Jurkat, Clone E6-1 (cell line): Measurements from ENCODE around the gene ADORA1.

ENCODE experiments used
- DNase-seq: peaks from one replicate; pipeline ENCODE4 v3.0.0-alpha.2; 2011; ENCODE audit warnings: low read depth, low spot score
- H3K4me3 ChIP-seq: 2 replicates; pipeline ENCODE4 v1.5.1; 2011; ENCODE audit warnings: mild to moderate bottlenecking, low read length, control low read depth, moderate library complexity

ADORA1 gene

DNA sequence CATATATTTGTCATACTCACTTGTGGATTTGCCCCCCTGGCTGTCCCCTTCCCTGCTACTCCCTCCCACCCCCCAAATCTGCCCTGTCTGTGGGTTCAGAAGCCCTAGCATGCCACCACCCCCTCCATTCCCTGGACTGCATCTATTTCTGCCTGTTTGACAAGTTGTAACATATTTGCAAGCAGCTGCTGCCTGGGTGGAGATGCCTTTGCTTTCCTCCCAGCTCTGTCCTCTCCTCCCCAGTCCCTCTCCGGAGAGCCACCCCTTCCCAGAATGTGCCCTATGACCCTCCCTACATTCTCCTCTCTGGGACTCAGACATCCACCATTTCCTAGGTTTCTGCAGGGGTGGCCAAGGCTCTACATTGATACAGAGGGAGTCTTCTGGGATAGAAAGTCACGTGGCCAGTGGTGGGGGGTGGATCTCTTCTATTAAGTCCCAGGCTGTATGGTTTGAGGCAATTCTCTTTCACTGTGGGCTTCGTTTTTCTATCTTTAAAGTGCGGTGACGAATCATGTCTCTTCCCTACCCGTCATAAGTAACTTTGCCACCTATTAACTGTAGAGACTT is 35.7 kb upstream of the ADORA1 start:
- no peak for DNase-seq
- H3K4me3 ChIP-seq: no peak overlapping the region

DNA sequence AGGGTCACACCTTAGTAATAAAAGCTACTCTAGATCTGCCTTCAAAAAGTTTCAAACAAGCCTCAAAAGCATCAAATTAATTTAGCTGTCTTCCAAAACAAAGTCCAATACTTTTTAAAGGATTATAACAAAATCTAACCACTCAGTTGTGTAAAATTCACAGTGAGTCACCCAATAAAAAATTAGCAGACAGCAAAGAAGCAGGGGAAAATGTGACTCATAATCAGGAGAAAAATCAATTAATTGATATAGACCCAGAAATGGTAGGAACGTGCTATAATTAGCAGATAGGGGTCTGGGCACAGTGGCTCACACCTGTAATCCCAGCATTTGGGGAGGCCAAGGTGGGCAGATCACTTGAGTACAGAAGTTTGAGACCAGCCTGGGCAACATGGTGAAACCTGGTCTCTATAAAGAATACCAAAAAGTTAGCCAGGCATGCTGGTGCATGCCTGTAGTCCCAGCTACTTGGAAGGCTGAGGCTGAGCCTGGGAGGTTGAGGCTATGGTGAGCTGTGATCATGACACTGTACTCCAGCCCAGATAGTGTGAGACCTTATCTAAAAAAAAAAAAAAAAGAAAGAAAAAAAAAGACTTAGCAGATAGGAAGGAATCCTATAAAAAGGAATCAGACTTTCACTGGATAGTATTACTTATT is 33.6 kb upstream of the ADORA1 start:
- H3K4me3 ChIP-seq: no peak overlapping the region
- DNase-seq: no peak

DNA sequence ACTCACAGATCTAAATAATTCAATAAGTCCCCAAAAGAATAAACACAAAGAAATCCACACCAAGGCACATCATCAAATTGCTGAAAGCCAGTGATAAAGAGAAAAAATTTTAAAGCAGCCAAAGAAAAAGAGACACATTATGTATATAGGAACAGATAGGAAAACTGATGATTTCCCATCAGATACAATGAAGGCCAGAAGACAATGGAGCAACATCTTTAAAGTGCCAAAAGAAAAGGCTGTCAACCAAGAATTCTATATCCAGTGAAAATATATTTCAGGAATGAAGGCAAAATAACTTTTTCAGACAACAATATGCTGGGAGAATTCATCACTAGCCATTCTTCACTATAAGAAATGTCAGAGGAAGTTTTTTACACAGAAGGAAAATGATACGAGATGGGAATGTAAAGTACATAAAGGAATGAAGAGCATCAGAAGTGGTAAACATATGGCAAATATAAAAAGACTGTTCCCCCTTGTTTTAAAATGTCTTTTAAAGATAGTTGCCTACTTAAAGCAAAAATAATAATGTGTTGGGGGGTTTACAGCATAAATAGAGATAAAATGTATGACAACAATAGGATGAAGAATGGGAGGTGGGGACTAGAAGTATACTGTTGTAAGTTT is 32.4 kb upstream of the ADORA1 start:
- no peak overlapping the region for H3K4me3 ChIP-seq

DNA sequence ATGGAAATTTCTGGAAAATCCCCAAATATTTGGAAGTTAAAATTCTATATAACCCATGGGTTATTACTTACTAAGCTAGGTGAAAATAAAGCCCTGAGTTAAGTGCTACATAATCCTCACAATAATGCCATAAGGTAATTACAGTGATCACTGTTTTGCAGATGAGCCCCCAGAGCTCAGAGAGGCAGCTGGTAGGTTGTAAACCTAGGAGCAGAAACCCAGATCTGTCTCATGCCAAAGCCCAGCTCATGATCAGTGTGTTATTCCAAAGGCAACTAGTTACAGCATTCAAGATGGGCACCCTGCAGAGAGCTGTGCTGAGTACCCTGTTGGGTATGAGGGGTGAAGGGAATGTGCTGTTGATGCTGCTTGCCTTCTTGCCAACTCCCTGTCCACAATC is 31.0 kb upstream of the ADORA1 start:
- H3K4me3 ChIP-seq: no peak overlapping the region
- no peak for DNase-seq

More for the DNA sequence above, 32.4 kb upstream of the ADORA1 start:
- DNase-seq: no peak

DNA sequence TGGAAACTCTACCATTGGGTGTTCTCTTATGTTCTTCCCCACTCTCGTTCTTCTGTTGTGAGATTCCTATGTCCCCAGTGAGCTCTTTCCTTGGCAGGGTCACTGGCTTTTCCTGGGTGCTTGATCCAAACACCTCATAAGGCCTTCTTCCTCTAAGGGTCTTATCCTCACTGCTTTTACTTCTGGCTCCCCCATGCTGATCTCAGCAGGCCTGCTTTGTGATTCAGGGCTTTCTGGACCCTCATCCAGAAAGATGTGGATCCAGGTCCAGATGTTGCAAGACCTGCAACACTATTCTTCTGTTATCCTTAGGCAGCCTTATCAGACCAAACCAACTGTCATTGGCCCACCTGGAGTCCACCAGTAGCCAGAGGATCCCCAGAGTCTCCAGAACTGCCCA is 30.5 kb upstream of the ADORA1 start:
- H3K4me3 ChIP-seq: no peak overlapping the region
- DNase-seq: no peak

DNA sequence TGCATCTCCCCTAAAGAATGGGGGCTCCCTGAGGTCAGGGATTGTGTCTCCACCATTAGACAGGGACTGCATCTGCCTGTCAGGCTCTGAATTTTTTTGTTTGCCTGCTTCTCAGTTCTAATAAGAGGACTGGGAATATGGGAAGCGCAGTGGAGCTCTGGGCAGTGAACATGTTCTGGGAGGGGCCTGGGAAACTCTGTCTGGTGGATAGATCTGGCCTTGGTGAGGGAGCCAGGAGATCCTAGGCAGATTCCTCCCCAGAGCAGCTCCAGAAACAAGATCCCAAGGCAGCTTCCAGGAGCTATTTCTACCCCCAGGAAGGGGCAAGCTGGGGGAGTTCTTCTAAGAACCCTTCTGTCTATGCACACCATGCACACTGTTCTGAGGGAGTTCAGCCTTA is 29.1 kb upstream of the ADORA1 start:
- no peak for DNase-seq
- H3K4me3 ChIP-seq: no peak overlapping the region

DNA sequence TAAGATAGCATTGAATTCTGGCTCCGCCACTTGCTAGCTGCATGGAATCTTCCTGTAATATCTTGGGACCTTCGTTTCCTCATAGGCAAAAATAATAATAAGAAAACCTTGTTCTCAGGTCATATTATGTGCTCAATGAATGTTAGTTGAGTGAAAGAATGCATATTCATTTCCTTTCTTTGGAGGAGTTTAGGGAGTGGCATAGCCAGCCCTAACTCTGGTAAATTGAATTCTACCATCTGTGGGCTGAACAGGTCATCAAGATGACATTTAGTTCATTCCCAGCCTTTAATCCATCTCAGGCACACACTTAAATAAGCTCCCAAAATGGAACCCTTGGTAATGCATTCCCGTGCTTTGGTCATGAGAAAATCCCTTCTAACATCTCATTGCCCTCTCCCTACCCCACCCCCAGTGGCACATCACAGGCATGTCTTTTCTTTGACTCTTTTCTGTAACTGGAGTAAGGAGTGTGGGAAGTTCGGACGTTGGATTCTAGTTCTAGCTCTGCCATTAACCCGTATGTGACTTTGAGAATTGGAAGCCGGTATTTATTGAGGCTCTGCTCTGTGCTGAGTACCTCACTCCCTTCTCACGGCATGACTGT is 28.5 kb upstream of the ADORA1 start:
- DNase-seq: no peak
- H3K4me3 ChIP-seq: no peak overlapping the region

DNA sequence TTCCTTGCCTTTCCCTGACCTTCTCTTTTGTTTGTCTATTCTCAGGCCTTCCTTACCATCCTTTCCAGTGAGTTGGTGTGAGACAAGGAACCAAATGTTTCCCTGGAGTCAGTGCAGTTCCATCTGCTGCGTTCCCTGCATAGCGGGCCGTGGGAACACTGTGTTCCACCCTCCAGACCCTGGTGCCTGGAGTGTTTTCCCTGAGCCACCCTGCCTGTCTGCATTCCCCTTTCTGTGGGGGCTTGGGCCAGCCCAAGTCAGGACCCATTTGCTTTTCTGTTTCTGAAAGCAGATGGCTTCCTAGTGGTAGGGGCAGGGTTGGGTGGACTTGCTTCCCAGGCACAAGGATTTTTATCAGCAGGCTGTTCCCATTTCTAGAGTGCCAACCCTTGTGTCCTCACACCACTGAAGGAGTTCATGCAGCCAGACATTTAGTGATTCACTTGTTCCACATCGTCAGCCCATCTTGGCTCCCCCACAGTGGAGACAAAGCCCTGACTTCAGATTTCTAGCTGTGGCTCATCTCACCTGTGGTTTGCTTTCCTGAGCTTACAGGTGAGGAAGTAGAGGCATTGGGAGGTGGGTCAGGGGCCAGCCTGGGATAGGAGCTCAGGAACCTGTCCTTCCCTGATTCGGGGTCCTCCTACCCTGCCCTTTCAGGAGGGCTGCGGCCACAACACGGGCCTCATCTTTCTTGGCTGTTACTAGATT is 27.6 kb upstream of the ADORA1 start:
- no peak overlapping the region for H3K4me3 ChIP-seq
- DNase-seq: no peak

DNA sequence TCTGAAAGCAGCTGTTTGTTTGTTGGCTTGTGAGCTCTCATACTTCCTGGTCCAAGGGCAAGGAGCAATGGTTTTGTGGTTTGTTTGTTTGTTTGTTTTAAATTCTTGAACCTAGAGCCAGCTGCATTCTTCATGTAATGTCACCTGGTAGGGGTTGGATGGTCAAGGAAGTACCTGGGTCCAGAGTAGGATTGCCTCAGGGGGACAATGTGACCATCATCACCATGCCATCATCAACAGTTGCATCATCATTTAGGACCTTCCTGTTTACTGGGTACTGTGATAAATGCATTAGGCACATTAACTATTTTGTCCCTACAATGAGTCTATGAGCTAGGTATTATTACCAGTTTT is 27.0 kb upstream of the ADORA1 start:
- no peak for DNase-seq
- H3K4me3 ChIP-seq: no peak overlapping the region

DNA sequence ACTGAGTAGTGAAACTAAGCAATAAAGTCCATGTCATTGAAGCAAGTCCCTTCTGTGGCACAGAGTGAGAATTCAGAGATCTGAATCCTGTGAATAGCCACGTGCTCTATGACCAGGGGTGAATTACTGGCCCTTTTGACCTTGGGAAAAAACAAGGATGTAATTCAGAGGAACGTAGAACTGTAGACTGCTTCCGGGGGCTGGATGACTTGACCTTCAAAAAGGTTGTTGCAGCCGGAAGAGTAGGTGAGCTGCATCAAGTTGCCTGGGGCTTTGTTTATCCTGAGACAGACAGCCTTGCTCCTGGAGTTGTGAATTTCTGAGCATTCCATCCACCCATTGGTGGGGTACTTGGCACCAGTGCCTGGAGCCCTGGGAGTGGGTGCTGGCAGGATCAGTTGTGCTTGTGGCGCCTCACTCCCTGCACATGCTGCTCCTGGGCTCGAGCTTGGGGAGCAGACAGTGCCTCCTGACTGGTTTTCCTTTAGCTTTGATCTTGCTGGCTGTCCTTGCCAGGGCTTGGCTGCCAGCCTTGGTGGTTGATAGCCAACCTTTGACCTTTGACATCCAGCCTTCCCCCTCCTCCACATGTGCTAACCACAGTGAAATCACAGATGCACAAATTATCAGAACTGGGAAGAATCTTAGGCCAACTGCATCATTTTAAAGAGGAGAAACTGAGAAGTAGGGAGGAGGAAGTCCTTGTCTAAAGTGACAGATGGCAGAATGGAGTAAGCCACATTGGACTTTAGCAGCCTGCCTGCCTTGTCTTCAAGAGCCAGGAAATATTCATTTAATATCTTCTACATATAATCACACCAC is 25.5 kb upstream of the ADORA1 start:
- no peak overlapping the region for H3K4me3 ChIP-seq
- DNase-seq: no peak

DNA sequence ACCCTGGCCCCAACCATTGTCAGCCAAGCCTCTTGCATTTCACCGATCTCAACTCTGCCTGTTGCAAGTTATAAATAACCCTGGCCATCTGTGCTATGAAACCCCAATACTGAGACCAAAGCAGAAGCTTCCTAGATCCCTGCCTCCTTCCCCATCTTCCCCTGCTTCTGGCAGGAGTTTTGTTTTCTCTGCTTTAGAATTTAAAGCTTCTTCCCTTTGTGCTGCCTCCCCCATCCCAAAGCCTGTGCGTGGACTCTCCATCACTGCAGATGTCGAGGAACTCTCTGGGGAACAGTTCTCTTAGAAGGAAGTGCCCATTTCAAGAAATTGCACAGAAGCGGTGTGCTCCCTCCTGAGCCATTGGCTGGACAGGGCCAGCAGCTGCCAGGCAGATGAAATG is 24.3 kb upstream of the ADORA1 start:
- DNase-seq: no peak
- no peak overlapping the region for H3K4me3 ChIP-seq

DNA sequence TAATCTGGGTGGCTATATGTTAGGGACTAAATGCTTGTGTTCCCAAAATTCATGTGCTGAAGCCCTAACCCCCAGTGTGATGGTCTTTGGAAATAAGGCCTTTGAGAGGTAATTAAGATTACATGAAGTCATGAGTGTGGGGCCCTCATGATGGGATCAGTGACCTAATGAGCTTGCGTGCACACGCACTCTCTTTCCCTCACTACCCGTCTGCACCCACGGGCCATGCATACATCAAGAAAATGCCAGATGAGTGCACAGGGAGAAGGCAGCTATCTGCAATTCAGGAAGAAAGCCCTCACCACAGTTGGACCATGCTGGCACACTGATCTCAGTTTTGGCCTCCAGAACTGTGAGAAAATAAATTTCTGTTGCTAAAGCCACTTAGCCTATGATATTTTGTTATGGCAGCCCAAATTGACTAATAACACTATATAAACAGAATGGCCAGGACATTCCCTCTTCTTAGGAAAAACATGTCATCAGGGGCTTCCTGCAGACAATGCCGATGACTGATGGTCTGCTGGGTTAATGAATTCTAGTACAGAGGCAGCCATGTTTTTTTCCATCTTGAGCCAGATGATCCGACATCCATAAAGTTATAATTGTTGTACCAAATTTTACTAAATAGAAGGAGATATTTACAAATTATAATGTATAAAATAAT is 23.6 kb upstream of the ADORA1 start:
- no peak for DNase-seq
- H3K4me3 ChIP-seq: no peak overlapping the region

DNA sequence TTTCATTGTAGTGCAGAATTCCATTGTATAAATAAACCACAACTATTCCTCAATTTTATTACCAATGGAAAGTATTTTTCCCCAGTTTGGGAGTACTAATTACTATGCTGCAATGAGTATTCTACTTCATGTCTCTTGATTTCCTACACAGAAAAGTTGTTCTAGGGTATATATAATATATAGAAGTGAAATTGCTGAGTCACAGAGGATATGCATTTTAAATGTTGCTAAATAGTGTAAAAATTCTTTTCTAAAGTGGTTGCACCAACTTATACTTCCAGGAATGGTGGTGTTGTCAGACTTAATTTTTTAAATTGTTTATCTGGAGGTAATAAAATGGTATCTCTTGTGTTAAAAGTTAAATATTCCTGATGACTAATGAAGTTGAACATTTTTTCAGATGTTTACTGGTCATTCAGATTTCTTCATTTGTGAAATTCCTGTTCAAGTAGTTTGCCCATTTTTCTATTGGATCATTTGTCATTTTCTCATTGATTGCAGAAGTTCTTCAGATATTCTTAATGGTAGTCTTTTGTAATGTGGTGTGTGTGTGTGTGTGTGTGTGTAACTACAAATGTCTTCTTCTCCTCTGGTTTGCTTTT is 22.6 kb upstream of the ADORA1 start:
- no peak overlapping the region for H3K4me3 ChIP-seq
- DNase-seq: no peak

DNA sequence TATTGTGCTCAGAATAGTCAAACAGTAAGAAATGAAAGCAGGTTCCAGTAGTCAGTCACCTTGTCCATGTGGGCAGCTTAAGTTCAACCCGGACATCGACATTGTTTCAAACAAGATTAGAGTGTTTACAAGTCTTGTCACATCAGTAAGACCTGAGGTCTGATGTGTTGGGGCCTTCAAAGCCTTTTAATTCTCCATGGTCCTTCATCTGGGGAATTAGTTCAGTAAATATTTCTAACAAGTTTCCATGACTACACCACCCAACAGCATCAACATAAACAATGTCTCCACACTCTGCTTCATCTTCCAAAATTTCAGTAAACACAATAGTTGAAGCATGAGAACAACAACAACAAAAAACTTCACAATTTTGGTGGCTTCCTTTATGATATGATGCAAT is 15.1 kb upstream of the ADORA1 start:
- no peak overlapping the region for H3K4me3 ChIP-seq
- DNase-seq: no peak

DNA sequence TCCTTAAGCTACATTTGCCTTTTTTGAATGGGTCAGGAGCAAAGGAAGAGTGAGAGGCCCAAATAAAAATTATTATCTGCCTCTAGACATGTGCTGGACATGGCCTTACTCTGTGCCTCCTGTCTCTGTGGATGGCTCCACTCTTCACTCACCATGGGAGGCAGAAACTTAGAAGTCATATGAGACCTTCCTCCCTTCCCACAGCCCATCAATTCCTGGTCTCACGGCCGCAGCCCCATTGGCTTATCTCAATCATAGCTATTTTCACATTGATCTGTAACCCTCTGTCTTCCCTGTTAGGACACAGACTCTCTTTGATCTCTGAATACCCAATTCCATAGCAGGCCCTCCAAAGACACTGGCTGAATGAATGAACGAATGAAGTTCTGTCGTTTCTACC is 14.2 kb upstream of the ADORA1 start:
- no peak overlapping the region for H3K4me3 ChIP-seq
- DNase-seq: no peak

DNA sequence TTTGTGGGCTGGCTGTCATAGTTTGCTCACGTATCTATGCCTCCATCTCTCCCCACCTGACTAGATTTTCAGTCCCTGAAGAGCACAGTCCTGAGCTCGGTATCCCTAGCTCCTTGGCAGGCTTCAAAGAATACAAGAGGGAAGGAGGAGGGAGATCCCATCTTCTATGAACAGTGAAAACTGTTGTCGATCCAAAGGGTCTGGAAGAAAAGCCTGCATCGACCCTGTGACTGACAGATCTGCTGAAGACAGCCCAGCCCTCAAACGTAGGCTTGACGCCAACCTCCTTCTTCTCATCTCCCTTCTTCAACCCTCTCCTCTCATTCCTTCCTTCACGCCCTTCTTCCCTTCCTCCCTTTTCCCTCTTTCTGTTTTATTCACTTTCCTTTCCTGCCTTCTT is 13.3 kb upstream of the ADORA1 start:
- no peak overlapping the region for H3K4me3 ChIP-seq
- DNase-seq: no peak

DNA sequence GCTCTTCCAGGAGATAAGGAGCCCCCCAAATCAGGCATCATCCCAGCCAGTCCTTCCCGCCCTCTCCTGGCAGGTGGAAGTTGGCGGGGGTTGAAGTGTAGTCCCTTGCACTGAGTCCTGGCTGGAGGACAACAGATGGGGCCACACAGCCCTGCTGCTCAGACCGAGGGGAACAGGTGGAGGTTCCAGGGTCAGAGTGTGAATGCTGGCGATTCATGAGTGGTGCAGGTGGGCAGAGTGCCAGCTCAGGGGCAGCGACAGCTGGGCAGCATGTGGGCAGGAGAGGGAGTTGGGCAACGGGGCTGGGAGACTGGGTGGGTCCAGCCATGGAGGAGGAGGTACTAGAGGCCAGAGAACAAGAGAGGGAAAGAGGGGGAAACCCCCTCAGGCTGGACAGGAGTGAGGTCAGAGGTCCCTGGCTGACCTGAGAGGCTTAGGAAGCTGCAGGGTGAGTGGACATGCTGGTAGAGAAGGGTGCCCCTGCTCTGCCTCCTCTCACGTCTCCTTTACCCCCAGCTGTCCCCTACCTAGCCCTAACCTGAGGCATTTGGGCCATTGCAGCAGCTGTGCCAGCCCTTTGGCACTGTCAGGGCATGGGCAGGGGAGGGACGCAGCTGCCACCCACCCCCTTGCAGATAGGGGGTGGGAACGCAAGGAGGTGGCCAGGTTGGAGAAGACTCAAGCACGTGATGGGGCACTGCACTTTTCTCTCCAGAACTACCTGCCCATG is 11.3 kb upstream of the ADORA1 start:
- DNase-seq: no peak
- no peak overlapping the region for H3K4me3 ChIP-seq
